ENCODE measurements around the gene FIBCD1.
A peak's percentile ranks its signal among the peaks of the same experiment; 100 is the strongest.

The FIBCD1 gene

GRCh38 chr9:130938652-130939404, at the start of gene FIBCD1:
TSS of gene FIBCD1 (minus strand) at chr9:130939247. CDS start at chr9:130938607, 640 bp downstream.
- DNase-seq = no peak

- no peak for DNase-seq
Observed at GRCh38 chr9:130988400-130988747, 49.3 kb upstream of the FIBCD1 start.

- DNase-seq = no peak
Observed at GRCh38 chr9:130987738-130988399, 48.8 kb upstream of the FIBCD1 start.

- DNase-seq = no peak
Observed at GRCh38 chr9:130987054-130987453, 48.0 kb upstream of the FIBCD1 start.

GRCh38 chr9:130986356-130986965, 47.4 kb upstream of the FIBCD1 start:
- DNase-seq = no peak

- DNase-seq = no peak
Observed at GRCh38 chr9:130985606-130986162, 46.6 kb upstream of the FIBCD1 start.

GRCh38 chr9:130985029-130985428, 46.0 kb upstream of the FIBCD1 start:
- DNase-seq = no peak

GRCh38 chr9:130984521-130984920, 45.5 kb upstream of the FIBCD1 start:
- DNase-seq = no peak

- DNase-seq = no peak
Observed at GRCh38 chr9:130983970-130984369, 44.9 kb upstream of the FIBCD1 start.

- no peak for DNase-seq
Observed at GRCh38 chr9:130983359-130983670, 44.3 kb upstream of the FIBCD1 start.

GRCh38 chr9:130982636-130983358, 43.8 kb upstream of the FIBCD1 start:
- DNase-seq = no peak

GRCh38 chr9:130981756-130982137, 42.7 kb upstream of the FIBCD1 start:
- DNase-seq = peak in 6 of 58 donors; percentile 17 to 41 (median 26)

GRCh38 chr9:130981002-130981755, 42.1 kb upstream of the FIBCD1 start:
- no peak for DNase-seq

- no peak for DNase-seq
Observed at GRCh38 chr9:130980526-130980925, 41.5 kb upstream of the FIBCD1 start.

GRCh38 chr9:130979591-130980385, 40.7 kb upstream of the FIBCD1 start:
- DNase-seq = no peak

- no peak for DNase-seq
Observed at GRCh38 chr9:130977811-130978221, 38.8 kb upstream of the FIBCD1 start.

- DNase-seq = no peak
Observed at GRCh38 chr9:130975932-130976841, 37.1 kb upstream of the FIBCD1 start.

GRCh38 chr9:130975156-130975555, 36.1 kb upstream of the FIBCD1 start:
- no peak for DNase-seq

GRCh38 chr9:130974697-130975096, 35.6 kb upstream of the FIBCD1 start:
- no peak for DNase-seq
